ENCODE measurements around the gene CMPK1.

- TF ChIP-seq CTCF (conservative IDR thresholded peaks at IDR 0.05; ENCODE audit: low read length) (no peak), EZH2phosphoT487 (IDR thresholded peaks at IDR 0.05; ENCODE audit: borderline replicate concordance) (no peak)
These were observed 38.0 kb upstream of the CMPK1 start for GRCh38 chr1:47295579-47295978.

Data from Loucy (cell line).